NCI-H2227 (cell line): Measurements from ENCODE around the gene NCOA6.

ENCODE experiments used
- DNase-seq: peaks from one replicate; lab custom pipeline; 2025; ENCODE audit not compliant: unreplicated experiment; lab: John Stamatoyannopoulos, UW

Gene NCOA6

GRCh38 chr20:34705397-34706301, 119.8 kb downstream of the NCOA6 start:
- DNase-seq: peak; percentile 39

- no peak for DNase-seq
Observed at GRCh38 chr20:34705008-34705396, 120.4 kb downstream of the NCOA6 start.

- peak; percentile 96 for DNase-seq
Observed at GRCh38 chr20:34704177-34705007, 121.1 kb downstream of the NCOA6 start, which contains the start of gene TP53INP2. Gene TP53INP2, plus strand, starts transcription at chr20:34704344. Its CDS starts 4,396 bp downstream, at chr20:34708740.

GRCh38 chr20:34703424-34704176, 121.9 kb downstream of the NCOA6 start:
- DNase-seq: peak; percentile 33

GRCh38 chr20:34703061-34703423, 122.4 kb downstream of the NCOA6 start:
- no peak for DNase-seq

GRCh38 chr20:34701405-34702085, 123.9 kb downstream of the NCOA6 start:
- DNase-seq: no peak

GRCh38 chr20:34693414-34693813, 132.0 kb downstream of the NCOA6 start:
- no peak for DNase-seq

- no peak for DNase-seq
Observed at GRCh38 chr20:34691838-34692237, 133.6 kb downstream of the NCOA6 start.

GRCh38 chr20:34689486-34689885, 136.0 kb downstream of the NCOA6 start:
- DNase-seq: no peak

- no peak for DNase-seq
Observed at GRCh38 chr20:34683667-34684066, 141.8 kb downstream of the NCOA6 start.

GRCh38 chr20:34680586-34681175, 144.8 kb downstream of the NCOA6 start:
- DNase-seq: no peak

GRCh38 chr20:34676642-34677373, 148.6 kb downstream of the NCOA6 start, which contains the start of gene PIGU:
Gene PIGU, minus strand, starts transcription at chr20:34677092. Its CDS starts 7 bp downstream, at chr20:34677085.
- DNase-seq: peak; percentile 98

- DNase-seq: no peak
Observed at GRCh38 chr20:34675993-34676641, 149.3 kb downstream of the NCOA6 start.

- DNase-seq: no peak
Observed at GRCh38 chr20:34675561-34675960, 149.9 kb downstream of the NCOA6 start.

- DNase-seq: no peak
Observed at GRCh38 chr20:34673412-34673811, 152.0 kb downstream of the NCOA6 start.

GRCh38 chr20:34669094-34669493, 156.4 kb downstream of the NCOA6 start:
- DNase-seq: no peak
